ENCODE results near the gene FKBP5. TPM values are rescaled to one million over a fixed set of nuclear protein-coding genes. Genes with fewer than 3 reads are reported as not detected.
A peak's percentile ranks its signal among the peaks of the same experiment; 100 is the strongest.

FKBP5 gene
- total RNA-seq, 1 donor from 2014 or later, result 17.1 TPM

DNA sequence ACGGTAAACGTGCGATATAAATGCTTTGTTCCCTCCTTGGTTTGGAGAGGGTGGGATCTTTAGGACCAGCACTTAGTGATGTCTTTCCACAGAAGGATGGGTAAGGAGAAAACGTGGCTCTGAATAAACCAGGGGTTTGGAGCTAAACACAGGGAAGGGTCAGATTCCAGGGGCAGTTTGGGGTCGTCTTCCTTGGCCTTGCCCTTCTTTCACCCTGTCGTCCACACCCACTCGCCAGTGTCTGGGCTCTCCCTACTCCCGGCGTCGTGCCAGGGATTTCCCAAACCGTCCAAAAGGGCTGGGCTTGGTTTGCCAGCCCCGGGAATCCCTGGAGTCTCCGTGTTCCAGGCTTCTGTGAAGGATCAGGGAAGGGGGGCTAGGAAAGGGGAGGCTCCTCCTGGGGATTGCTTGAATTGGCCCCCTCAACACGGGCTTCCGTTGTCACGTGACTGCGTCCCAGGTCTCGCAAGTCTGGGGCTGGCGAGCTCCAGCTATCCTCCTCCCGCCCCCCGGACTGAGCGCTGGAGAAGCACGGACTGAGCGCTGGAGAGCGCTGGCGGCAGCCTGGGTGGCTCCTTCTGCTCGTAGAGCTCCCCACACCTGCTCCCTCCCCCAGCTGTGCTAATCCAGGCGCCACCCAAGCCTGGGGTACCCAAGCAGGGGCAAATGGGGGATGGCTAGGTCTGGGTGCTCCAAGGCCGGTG lies 38.7 kb upstream of the FKBP5 start:
- Mint-ChIP-seq H3K27me3 (no peaks in the 10 kb centered on the region), H3K9me3 (no peaks in the 10 kb centered on the region)
- DNase-seq, result no peak

DNA sequence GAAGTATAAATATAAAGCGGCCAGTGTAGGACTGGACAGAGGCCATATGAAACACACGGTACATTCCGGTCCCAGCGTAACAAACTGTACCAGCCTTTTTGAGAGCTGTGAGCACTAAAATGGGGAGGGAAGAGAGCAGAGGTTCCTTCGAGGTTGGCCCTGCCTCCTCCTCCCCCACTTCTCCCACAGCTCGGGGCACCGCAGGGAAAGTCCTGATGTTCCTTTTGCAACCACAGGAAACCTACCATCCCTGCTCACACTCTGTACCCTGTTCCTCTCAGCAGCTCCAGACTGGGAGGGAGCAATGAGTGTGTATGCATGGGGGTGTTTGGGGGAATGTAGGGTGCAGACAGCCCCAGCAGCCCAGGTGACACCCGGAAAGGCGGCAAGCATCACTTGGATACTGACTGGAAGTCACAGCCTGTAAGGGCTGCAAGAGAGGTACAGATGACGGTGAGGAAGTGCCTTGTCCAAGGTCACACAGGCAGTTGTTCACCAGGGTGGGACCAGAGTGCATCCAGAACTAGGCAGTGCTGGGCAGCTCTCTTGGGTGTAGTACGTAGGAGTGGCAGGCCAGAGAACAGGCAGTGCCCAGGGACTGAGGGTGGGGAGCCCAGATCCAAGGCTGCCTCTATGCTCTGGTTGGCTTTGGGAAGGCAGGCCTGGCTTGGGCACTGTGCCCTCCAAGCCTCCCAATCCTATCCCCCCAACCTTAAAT lies 37.2 kb upstream of the FKBP5 start:
- no peak for DNase-seq
- Mint-ChIP-seq H3K27me3 (no peaks in the 10 kb centered on the region), H3K36me3 (ENCODE audit: low read depth) (no peaks in the 10 kb centered on the region), H3K4me3 (no peak overlapping the region), H3K9me3 (no peaks in the 10 kb centered on the region), H3K4me1 (peaks cover 53% of the 10 kb centered on the region), H3K27ac (no peak overlapping the region)
- TF ChIP-seq, protein P1, sequence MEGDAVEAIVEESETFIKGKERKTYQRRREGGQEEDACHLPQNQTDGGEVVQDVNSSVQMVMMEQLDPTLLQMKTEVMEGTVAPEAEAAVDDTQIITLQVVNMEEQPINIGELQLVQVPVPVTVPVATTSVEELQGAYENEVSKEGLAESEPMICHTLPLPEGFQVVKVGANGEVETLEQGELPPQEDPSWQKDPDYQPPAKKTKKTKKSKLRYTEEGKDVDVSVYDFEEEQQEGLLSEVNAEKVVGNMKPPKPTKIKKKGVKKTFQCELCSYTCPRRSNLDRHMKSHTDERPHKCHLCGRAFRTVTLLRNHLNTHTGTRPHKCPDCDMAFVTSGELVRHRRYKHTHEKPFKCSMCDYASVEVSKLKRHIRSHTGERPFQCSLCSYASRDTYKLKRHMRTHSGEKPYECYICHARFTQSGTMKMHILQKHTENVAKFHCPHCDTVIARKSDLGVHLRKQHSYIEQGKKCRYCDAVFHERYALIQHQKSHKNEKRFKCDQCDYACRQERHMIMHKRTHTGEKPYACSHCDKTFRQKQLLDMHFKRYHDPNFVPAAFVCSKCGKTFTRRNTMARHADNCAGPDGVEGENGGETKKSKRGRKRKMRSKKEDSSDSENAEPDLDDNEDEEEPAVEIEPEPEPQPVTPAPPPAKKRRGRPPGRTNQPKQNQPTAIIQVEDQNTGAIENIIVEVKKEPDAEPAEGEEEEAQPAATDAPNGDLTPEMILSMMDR (IDR thresholded peaks at IDR 0.05), result no peak
- ChIA-PET CTCF (interaction anchor here (1.9 kb wide), 1 partner anchor 11 kb away, joined by 4 read pairs; the partner anchor contains the start of gene ARMC12), POLR2A (no interaction called here)
- intact Hi-C loops (cut with micrococcal nuclease), result no loop called here
- no peak for ATAC-seq (ENCODE audit: low read depth)

More for the DNA sequence above, 38.7 kb upstream of the FKBP5 start:
- Mint-ChIP-seq H3K4me3 (peak overlapping the region; percentile 57), H3K4me1 (peaks cover 53% of the 10 kb centered on the region), H3K27ac (peak overlapping the region; percentile 13), H3K36me3 (ENCODE audit: low read depth) (no peaks in the 10 kb centered on the region)
- TF ChIP-seq, protein P1 (IDR thresholded peaks at IDR 0.05), result no peak
- no peak for ATAC-seq (ENCODE audit: low read depth)
- intact Hi-C loops (cut with micrococcal nuclease), result no loop called here
- ChIA-PET POLR2A (interaction anchor here (0.7 to 1.6 kb wide), 3 partner anchors 9 to 39 kb away, joined by 3 to 23 read pairs (median 3); partner anchors contain the start of gene FKBP5), CTCF (interaction anchor here (1.0 kb wide), 1 partner anchor 9 kb away, joined by 7 read pairs; the partner anchor contains the start of gene ARMC12)

DNA sequence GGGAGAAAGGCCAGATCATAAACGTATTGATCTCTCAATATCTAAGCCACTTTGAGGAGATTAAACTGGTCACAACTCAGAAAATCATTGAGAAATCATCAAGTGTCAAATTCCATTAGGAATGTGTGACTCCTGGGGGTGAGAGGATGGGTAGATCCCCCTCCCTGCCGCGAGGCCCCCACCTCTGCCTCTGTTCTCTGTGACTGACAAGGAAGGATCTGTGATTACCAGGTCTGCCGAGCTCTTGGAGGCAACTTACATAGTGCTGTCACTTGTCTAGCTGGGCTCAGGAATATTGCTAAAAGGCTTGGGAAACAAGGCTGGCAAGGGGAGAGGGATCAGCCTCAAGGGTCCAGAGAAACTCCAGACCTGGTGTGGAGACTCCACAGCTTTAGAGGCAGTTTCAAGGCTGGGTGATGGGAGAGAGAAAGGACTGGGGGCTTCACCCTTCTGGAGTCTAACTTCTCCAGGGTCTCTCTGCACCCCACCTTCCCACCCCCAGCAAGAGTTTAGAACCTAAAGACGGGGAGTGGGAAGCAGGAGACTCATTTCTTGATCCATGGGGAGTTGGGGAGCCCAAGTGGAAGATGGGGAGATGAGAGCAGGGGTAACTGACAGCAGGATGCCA lies 36.5 kb upstream of the FKBP5 start:
- ChIA-PET POLR2A (no interaction called here), CTCF (interaction anchor here (1.9 kb wide), 1 partner anchor 12 kb away, joined by 4 read pairs; the partner anchor contains the start of gene ARMC12)
- Mint-ChIP-seq H3K36me3 (ENCODE audit: low read depth) (no peaks in the 10 kb centered on the region), H3K4me3 (no peak overlapping the region), H3K4me1 (peaks cover 54% of the 10 kb centered on the region), H3K27ac (no peak overlapping the region), H3K27me3 (no peaks in the 10 kb centered on the region), H3K9me3 (no peaks in the 10 kb centered on the region)
- no peak for ATAC-seq (ENCODE audit: low read depth)
- intact Hi-C loops (cut with micrococcal nuclease), result no loop called here
- TF ChIP-seq, protein P1 (IDR thresholded peaks at IDR 0.05), result no peak
- DNase-seq, result no peak

DNA sequence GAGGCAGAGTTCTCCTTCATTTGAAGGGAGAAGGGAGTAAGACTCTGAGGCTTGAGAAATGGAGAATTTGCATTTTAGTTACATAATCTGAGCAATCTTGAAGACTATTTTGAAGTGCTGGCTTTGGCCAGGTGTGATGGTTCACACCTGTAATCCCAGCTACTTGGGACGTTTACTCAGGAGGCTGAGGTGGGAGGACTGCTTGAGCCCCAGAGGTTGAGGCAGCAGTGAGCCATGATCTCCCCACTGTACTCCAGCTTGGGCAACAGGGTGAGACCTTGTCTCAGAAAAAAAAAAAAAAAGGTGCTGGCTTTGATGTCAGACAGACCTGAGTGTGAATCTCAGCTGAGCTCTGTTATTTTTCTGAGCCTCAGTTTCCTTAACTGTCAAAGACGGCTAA lies 35.8 kb upstream of the FKBP5 start:
- POLR2A ChIA-PET, result no interaction called here
- Mint-ChIP-seq H3K9me3 (no peaks in the 10 kb centered on the region), H3K4me3 (no peak overlapping the region), H3K36me3 (ENCODE audit: low read depth) (no peaks in the 10 kb centered on the region), H3K4me1 (peaks cover 54% of the 10 kb centered on the region), H3K27me3 (no peaks in the 10 kb centered on the region), H3K27ac (no peak overlapping the region)
- DNase-seq (no peak), ATAC-seq (ENCODE audit: low read depth) (no peak)
- intact Hi-C loops (cut with micrococcal nuclease), result no loop called here
- TF ChIP-seq, protein P1 (IDR thresholded peaks at IDR 0.05), result no peak
- CTCF ChIA-PET, result interaction anchor here (1.9 kb wide), 1 partner anchor 13 kb away, joined by 4 read pairs; the partner anchor contains the start of gene ARMC12

DNA sequence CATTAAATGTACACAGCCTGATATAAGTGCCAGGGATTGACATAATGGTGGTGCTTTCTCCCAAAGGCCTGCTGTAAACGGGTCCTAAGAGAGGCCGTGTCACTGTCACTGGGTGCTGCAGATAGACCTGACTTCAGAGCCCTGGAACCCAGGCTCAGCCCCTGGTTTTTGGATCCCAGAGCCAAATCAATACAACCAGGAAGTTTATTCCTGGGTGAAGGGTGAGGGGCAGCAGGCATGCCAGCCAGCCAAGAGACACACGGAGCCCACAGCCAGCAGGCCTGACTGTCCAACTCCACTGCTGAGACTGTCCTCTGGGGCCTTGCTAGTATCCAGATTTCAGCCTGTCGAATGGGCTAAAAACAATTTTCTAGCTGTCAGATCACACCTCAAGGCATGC lies 35.3 kb upstream of the FKBP5 start:
- TF ChIP-seq, protein P1 (IDR thresholded peaks at IDR 0.05), result no peak
- intact Hi-C loops (cut with micrococcal nuclease), result no loop called here
- no peak for ATAC-seq (ENCODE audit: low read depth)
- Mint-ChIP-seq H3K9me3 (no peaks in the 10 kb centered on the region), H3K4me3 (no peak overlapping the region), H3K4me1 (peaks cover 54% of the 10 kb centered on the region), H3K27me3 (no peaks in the 10 kb centered on the region), H3K36me3 (ENCODE audit: low read depth) (no peaks in the 10 kb centered on the region), H3K27ac (no peak overlapping the region)
- DNase-seq, result no peak
- CTCF ChIA-PET, result interaction anchor here (1.9 kb wide), 1 partner anchor 13 kb away, joined by 4 read pairs; the partner anchor contains the start of gene ARMC12
- POLR2A ChIA-PET, result no interaction called here

All from activated B cell treated with CpG ODN at 0.5 μM for 24 hours (primary cell).